AG09309 (cell line): ENCODE results near the gene MOCS3.

ENCODE experiments used
- DNase-seq: peaks from one replicate; pipeline ENCODE4 v3.0.0-alpha.2; 2010; ENCODE audit warnings: low read depth
- H3K4me3 ChIP-seq: 2 replicates; pipeline ENCODE4 v1.5.1; 2011; ENCODE audit warnings: mild to moderate bottlenecking, low read depth, low read length, moderate library complexity; ENCODE audit not compliant: control insufficient read depth
- CTCF ChIP-seq: IDR thresholded peaks from 2 replicates; pipeline ENCODE4 v1.5.1; 2011; ENCODE audit warnings: mild to moderate bottlenecking, low read depth, low read length, inconsistent platforms; ENCODE audit not compliant: insufficient read depth, control insufficient read depth; ENCODE audit errors: missing control alignments

Gene MOCS3

GRCh38 chr20:50924261-50924920, 34.2 kb upstream of the MOCS3 start:
- DNase-seq, result no peak
- no peak for TF ChIP-seq CTCF
- no peak overlapping the region for H3K4me3 ChIP-seq

DNA sequence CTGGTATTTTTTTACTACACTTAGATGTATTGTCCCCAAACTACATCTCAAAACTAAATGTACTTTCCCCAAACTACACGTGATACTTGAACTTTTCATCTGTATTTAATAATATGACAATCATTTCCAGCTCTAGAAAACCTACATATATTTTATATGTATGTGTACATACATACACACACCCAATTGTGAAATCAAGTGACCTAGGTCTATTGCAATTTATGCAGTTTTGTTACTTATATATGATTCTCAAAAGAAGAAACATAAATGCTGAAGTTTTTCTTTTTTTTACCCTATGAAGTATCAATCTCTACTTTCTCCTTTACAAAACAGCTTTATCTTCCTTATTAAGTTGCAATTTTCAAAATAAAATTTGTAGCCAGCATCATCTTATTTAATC, 32.1 kb upstream of the MOCS3 start:
- H3K4me3 ChIP-seq, result no peak overlapping the region
- no peak for DNase-seq
- no peak for TF ChIP-seq CTCF

GRCh38 chr20:50928469-50928868, 30.1 kb upstream of the MOCS3 start:
- TF ChIP-seq CTCF, result no peak
- H3K4me3 ChIP-seq, result no peak overlapping the region
- no peak for DNase-seq

DNA sequence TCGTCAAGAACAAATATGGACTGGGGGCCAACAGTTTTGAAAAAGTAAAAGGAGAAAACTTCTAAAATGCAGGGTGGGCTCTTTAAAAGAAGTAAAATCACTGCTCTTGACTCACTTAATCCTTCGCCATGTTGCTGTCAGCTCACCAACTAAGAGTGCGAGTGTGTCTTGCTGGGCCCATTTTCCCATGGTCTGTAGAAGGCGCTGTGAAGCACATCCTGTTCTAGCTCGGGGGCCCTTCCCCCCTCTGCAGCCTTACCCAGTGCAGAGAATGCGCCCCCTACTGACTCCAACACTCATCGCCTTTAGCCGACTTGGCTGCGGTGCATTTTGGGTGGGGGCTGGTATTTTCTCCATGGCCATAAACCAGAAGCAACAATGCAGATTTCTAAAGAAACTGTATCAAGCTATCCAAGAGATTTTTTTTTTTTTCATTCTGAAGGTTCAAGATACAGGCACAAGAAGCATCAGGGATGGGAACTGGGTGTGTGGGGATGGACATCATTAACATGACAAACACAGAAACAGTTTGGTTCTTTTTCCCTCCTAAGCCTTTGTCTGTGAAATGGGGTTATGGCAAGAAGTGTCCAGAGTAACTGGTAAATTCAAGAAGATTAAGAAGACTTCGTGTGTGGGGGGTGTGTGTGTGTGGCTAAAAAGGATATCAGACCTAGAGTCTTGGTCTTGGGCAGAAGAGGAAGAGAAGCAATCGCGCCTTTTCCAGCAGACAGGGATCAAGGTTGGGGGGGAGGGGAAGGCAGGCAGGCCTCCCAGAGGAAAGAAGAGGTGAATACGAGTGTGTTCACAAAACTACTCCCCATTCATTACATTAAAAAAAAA, 29.1 kb upstream of the MOCS3 start:
- H3K4me3 ChIP-seq, result peak overlapping the region; percentile 88
- TF ChIP-seq CTCF, result peak; percentile 98
- peak; percentile 90 for DNase-seq

DNA sequence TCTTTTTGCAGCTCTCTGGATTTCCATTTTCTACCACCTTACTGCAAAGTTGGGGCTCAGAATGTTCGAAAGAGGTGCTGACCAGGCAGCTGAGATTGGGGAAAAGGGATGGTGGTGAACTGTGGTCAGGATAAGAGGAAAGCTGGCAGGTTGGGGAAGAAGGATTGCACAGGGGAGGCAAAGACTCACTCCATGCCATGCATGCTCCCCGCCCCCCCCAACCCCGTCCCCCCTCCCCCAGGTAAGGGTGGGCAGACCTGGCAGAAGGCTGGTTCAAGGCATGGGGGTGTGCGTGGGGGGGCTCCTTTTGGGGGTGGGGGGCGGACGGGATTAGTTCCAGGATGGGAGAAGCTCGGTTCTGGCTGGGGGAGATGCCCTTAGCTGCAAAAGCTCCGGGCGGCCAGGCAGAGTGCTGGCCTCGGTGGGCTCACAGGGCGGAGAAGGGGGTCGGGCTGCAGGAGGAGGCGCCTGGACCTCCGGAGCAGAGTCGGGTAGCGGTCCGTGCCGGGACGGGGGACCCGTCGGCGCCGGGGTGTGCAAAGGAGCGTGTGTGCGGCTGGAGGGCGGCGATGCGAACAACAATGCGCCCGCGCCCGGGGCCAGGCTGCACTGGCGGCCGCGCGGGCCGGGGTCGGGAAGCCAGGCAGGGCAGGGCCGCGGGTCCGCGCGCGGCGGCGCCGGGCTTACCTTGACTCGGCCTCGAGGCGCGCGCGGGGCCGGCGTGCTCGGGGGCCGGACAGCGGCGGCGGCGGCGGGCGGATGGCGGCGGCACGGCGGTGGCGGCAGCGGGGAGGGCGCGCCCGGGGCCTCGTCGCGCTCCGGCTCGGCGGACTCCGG, 28.3 kb upstream of the MOCS3 start:
- no peak for TF ChIP-seq CTCF
- peak overlapping the region; percentile 88 for H3K4me3 ChIP-seq
- no peak for DNase-seq

GRCh38 chr20:50930976-50931305, 27.7 kb upstream of the MOCS3 start:
- no peak for DNase-seq
- no peak for TF ChIP-seq CTCF
- H3K4me3 ChIP-seq, result peak overlapping the region; percentile 52
